ENCODE data around the gene SLC12A8.

The SLC12A8 gene

DNA sequence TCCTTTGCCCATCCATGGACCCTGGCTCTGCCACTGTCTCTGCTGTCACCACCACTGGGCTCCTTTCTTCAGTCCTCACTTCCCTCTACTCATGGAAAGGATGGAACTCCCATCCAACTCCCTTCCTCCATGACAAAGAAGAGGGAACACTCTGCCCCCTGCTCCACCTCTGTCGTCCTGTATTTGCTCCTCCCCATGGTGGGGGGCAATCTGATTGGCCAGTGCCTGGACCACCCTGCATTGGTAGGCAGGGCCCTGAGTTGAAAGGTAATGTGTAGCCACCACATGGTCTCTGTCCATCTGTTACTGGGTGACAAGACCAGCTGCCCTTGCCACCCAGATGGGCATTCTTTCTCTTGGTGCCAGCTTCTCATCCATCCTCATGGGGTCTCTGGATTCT, 136.1 kb downstream of the SLC12A8 start:
- no peak for DNase-seq (ENCODE audit: low read depth)
- TF ChIP-seq, protein P1, sequence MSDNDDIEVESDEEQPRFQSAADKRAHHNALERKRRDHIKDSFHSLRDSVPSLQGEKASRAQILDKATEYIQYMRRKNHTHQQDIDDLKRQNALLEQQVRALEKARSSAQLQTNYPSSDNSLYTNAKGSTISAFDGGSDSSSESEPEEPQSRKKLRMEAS (IDR thresholded peaks at IDR 0.05; ENCODE audit: low read depth, low read length) = no peak
- TF ChIP-seq MYC (IDR thresholded peaks at IDR 0.05; ENCODE audit: low read depth, low read length) (no peak), POLR2A (IDR thresholded peaks at IDR 0.05; ENCODE audit: extremely low read depth, insufficient read length) (no peak)
- TF ChIP-seq, protein P2, sequence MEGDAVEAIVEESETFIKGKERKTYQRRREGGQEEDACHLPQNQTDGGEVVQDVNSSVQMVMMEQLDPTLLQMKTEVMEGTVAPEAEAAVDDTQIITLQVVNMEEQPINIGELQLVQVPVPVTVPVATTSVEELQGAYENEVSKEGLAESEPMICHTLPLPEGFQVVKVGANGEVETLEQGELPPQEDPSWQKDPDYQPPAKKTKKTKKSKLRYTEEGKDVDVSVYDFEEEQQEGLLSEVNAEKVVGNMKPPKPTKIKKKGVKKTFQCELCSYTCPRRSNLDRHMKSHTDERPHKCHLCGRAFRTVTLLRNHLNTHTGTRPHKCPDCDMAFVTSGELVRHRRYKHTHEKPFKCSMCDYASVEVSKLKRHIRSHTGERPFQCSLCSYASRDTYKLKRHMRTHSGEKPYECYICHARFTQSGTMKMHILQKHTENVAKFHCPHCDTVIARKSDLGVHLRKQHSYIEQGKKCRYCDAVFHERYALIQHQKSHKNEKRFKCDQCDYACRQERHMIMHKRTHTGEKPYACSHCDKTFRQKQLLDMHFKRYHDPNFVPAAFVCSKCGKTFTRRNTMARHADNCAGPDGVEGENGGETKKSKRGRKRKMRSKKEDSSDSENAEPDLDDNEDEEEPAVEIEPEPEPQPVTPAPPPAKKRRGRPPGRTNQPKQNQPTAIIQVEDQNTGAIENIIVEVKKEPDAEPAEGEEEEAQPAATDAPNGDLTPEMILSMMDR (IDR thresholded peaks at IDR 0.05; ENCODE audit: low read depth, low read length) = no peak
- no peak overlapping the region for H3K4me3 ChIP-seq (ENCODE audit: low read depth, low read length)

DNA sequence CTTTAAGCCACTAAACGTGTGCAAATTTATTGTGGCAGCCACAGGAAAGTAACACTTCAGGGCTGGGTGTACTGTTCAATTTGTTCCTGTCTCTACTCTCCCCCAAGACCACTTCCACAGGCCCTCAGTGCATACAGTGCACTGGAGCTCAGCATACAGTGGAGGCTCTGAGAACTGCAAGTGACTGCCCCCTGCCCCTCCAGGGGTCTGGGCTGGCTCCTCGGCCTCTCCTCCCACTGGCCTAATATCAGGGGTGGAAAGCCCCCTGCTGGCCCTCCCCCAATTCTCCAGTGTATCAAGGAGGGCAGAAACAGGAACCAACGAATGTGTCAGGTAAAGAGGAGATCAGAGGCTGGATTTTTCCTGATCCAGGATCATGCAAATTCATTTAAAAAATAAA, 136.8 kb downstream of the SLC12A8 start:
- DNase-seq (ENCODE audit: low read depth) = peak; percentile 15
- no peak overlapping the region for H3K4me3 ChIP-seq (ENCODE audit: low read depth, low read length)
- TF ChIP-seq, protein P2 (IDR thresholded peaks at IDR 0.05; ENCODE audit: low read depth, low read length) = no peak
- no peak for TF ChIP-seq MYC (IDR thresholded peaks at IDR 0.05; ENCODE audit: low read depth, low read length)
- TF ChIP-seq, protein P1 (IDR thresholded peaks at IDR 0.05; ENCODE audit: low read depth, low read length) = no peak
- TF ChIP-seq POLR2A (IDR thresholded peaks at IDR 0.05; ENCODE audit: extremely low read depth, insufficient read length) = no peak

DNA sequence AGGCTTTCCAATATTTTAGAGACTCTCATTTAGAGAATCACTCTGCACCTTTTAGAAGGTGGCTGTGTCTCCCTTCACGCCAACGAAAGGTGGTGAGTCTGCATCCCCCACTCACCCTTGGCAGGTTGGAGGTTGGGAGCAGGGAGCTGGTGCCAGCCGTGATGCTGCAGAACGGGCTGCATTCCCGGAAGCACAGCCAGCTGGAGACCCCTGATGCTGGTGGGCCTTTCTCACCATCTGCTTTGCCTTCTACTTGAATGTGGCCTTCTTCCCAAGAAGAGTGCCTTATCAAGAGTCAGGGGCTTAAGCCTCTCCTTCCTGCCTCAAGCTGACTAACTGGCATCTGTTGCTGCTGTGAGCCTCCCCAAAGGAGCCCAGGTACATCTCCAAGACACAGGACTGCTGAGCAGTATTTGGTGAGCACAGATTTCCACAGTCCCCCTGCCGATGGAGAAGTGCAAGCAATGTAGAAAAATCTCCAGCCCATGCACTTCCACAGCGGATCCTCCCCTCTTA, 139.1 kb downstream of the SLC12A8 start:
- H3K4me3 ChIP-seq (ENCODE audit: low read depth, low read length) = no peak overlapping the region
- TF ChIP-seq, protein P1 (IDR thresholded peaks at IDR 0.05; ENCODE audit: low read depth, low read length) = no peak
- TF ChIP-seq, protein P2 (IDR thresholded peaks at IDR 0.05; ENCODE audit: low read depth, low read length) = no peak
- no peak for TF ChIP-seq MYC (IDR thresholded peaks at IDR 0.05; ENCODE audit: low read depth, low read length)
- no peak for TF ChIP-seq POLR2A (IDR thresholded peaks at IDR 0.05; ENCODE audit: extremely low read depth, insufficient read length)
- no peak for DNase-seq (ENCODE audit: low read depth)

DNA sequence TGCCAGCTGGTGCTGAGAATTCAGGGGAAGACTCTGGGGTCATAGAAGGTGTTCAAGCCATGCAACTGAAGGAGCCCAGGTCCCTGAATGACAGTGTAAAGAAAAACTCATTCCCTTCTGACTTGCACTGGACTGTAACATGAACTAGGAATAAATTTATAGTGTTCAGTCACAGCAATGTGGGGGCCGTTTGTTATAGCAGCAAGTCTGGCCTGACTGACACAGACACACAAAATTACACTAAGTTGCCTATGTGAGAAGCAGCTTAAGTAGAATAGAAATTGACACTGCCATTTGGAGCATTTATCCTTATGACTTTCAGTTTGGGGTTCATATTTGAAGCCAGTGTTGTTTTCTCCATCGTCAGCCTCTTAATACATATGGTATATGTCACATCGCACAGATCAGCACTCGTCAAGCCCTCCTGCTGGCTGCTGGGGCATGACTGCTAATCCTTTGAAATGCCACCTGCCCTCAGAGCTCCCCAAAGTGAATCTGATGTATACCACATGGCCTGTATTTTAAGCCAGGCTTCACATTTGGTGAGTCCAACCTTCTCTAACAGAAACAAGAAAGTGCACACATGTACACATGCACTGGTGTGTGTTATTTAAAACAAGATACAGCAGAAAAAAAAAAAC, 139.7 kb downstream of the SLC12A8 start:
- DNase-seq (ENCODE audit: low read depth) = no peak
- H3K4me3 ChIP-seq (ENCODE audit: low read depth, low read length) = no peak overlapping the region
- TF ChIP-seq, protein P2 (IDR thresholded peaks at IDR 0.05; ENCODE audit: low read depth, low read length) = no peak
- no peak for TF ChIP-seq POLR2A (IDR thresholded peaks at IDR 0.05; ENCODE audit: extremely low read depth, insufficient read length)
- TF ChIP-seq, protein P1 (IDR thresholded peaks at IDR 0.05; ENCODE audit: low read depth, low read length) = no peak
- TF ChIP-seq MYC (IDR thresholded peaks at IDR 0.05; ENCODE audit: low read depth, low read length) = no peak

DNA sequence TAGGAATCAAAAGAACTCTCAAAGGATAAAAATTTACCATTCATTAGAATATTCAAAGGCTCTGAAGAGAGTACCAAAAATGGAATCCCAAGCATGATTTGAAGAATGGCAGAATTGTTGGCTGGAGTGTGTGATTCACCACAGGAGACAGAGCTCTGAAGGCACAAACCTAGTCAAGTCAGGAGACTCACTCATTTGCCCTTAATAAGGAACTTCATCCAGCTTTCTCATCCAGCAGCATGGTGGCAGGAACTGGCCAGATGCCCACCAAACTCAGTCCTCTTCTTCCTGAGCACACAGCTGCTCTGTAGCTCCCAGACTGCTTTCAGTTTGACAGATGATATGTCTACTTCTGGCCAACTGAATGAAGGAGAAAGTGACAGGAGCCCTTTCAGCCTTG, 140.2 kb downstream of the SLC12A8 start:
- no peak for DNase-seq (ENCODE audit: low read depth)
- H3K4me3 ChIP-seq (ENCODE audit: low read depth, low read length) = no peak overlapping the region
- TF ChIP-seq, protein P2 (IDR thresholded peaks at IDR 0.05; ENCODE audit: low read depth, low read length) = no peak
- TF ChIP-seq POLR2A (IDR thresholded peaks at IDR 0.05; ENCODE audit: extremely low read depth, insufficient read length) (no peak), MYC (IDR thresholded peaks at IDR 0.05; ENCODE audit: low read depth, low read length) (no peak)
- TF ChIP-seq, protein P1 (IDR thresholded peaks at IDR 0.05; ENCODE audit: low read depth, low read length) = no peak
